H1 (cell line): Measurements from ENCODE around the gene MICU2. TPM values are rescaled to one million over a fixed set of nuclear protein-coding genes. Genes with fewer than 3 reads are reported as not detected.
"Not testable (repeated sequence)": the region's sequence is repeated elsewhere in the genome, so short reads cannot be mapped to it uniquely, and the experiment has no call there.

Experiments used
- CTCF ChIA-PET: fragments of 300-600 bp; sonication (Branson Sonifier 250); formaldehyde crosslinking; loops from one replicate; lab custom pipeline; 2021; ENCODE audit not compliant: partially characterized antibody; lab: Charles Lee
- POLR2A ChIA-PET: fragments of 300-600 bp; sonication (Branson Sonifier 250); formaldehyde crosslinking; loops from one replicate; lab custom pipeline; 2021; ENCODE audit warnings: inconsistent platforms; ENCODE audit not compliant: partially characterized antibody; lab: Charles Lee
- DNase-seq, 2 experiments: peaks; one replicate each; pipeline versions ENCODE4 v3.0.0 to v3.0.0-alpha.2; 2010 to 2022; ENCODE audit warnings: low spot score in 2 of 2, low read depth in 1 of 2, mixed read lengths in 1 of 2
- FAIRE-seq: peaks from 2 replicates; lab custom pipeline; 2011; peaks lifted over from hg19 to GRCh38; lab: Jason Lieb, UNC
- H2AFZ ChIP-seq: 2 replicates; pipeline ENCODE4 v1.8.1; 2012; ENCODE audit warnings: low read length, inconsistent platforms
- H2AK5ac ChIP-seq: 2 replicates; pipeline ENCODE4 v1.6.1; 2013; ENCODE audit warnings: low read depth, low read length
- H2BK120ac ChIP-seq: replicated peaks from 2 replicates; pipeline ENCODE3; 2013; ENCODE audit warnings: low read depth, low read length, inconsistent platforms
- H2BK12ac ChIP-seq: 2 replicates; pipeline ENCODE4 v1.6.1; 2013; ENCODE audit warnings: low read depth, low read length
- H2BK15ac ChIP-seq: 2 replicates; pipeline ENCODE4 v1.6.1; 2013; ENCODE audit warnings: low read length
- H2BK20ac ChIP-seq: 2 replicates; pipeline ENCODE4 v1.6.1; 2013; ENCODE audit warnings: low read length
- H2BK5ac ChIP-seq: 2 replicates; pipeline ENCODE4 v1.6.1; 2013; ENCODE audit warnings: low read depth, low read length
- H3K14ac ChIP-seq: 2 replicates; pipeline ENCODE4 v1.6.1; 2013; ENCODE audit warnings: inconsistent platforms; ENCODE audit not compliant: insufficient read length
- H3K18ac ChIP-seq: 2 replicates; pipeline ENCODE4 v1.6.1; 2013; ENCODE audit warnings: low read length; ENCODE audit errors: extremely low read depth
- H3K23ac ChIP-seq: 2 replicates; pipeline ENCODE4 v1.6.1; 2013; ENCODE audit warnings: inconsistent platforms; ENCODE audit not compliant: insufficient read length
- H3K23me2 ChIP-seq: 2 replicates; pipeline ENCODE4 v1.6.1; 2013; ENCODE audit warnings: low read depth, low read length
- H3K27ac ChIP-seq: 2 replicates; pipeline ENCODE4 v1.6.1; 2011; ENCODE audit warnings: low read depth, low read length, inconsistent platforms
- H3K27me3 ChIP-seq, 4 experiments: replicated peaks in 1 of 4; 1 replicate in 1 of 4; 2 replicates in 3 of 4; pipeline versions ENCODE4 v1.6.1 to v1.8.1; 2011 to 2013; ENCODE audit warnings: low read length in 3 of 4, mild to moderate bottlenecking in 3 of 4, inconsistent platforms in 2 of 4, mixed read lengths in 2 of 4, moderate library complexity in 1 of 4; ENCODE audit not compliant: control insufficient read depth in 3 of 4, insufficient read depth in 3 of 4; ENCODE audit errors: extremely low read depth in 1 of 4
- H3K36me3 ChIP-seq, 4 experiments: 2 replicates each; pipeline versions ENCODE4 v1.6.1 to v1.8.1; 2011 to 2013; ENCODE audit warnings: mild to moderate bottlenecking in 4 of 4, low read length in 3 of 4, moderate library complexity in 2 of 4, control low read depth in 1 of 4, inconsistent platforms in 1 of 4; ENCODE audit not compliant: insufficient read depth in 4 of 4, control insufficient read depth in 2 of 4
- H3K4ac ChIP-seq: replicated peaks from 2 replicates; pipeline ENCODE3; 2013; ENCODE audit warnings: low read length, low read depth, mixed read lengths, inconsistent platforms; ENCODE audit not compliant: insufficient read length
- H3K4me1 ChIP-seq, 4 experiments: replicated peaks in 1 of 4; 1 replicate in 1 of 4; 2 replicates in 3 of 4; pipeline versions ENCODE4 v1.6.1 to v1.8.1; 2011 to 2013; ENCODE audit warnings: low read length in 3 of 4, inconsistent platforms in 2 of 4, mixed read lengths in 1 of 4; ENCODE audit not compliant: insufficient read depth in 4 of 4, control insufficient read depth in 3 of 4
- H3K4me2 ChIP-seq, 2 experiments: 2 replicates each; pipeline versions ENCODE4 v1.6.1 to v1.8.1; 2011 to 2013; ENCODE audit warnings: low read depth in 2 of 2, low read length in 2 of 2, control low read depth in 1 of 2, inconsistent platforms in 1 of 2, mild to moderate bottlenecking in 1 of 2; ENCODE audit not compliant: insufficient read depth in 1 of 2
- H3K4me3 ChIP-seq, 4 experiments: fragments of 200-600, 300-600 bp in 1 of 4; sonication (generic), shearing (Covaris generic), sonication (Bioruptor Twin) in 1 of 4; 2 replicates each; pipeline versions ENCODE4 v1.5.1 to v1.8.1; 2011 to 2016; ENCODE audit warnings: low read length in 4 of 4, low read depth in 3 of 4, control low read depth in 2 of 4, inconsistent platforms in 2 of 4, mild to moderate bottlenecking in 2 of 4, mixed read lengths in 1 of 4, moderate library complexity in 1 of 4; ENCODE audit not compliant: insufficient read depth in 2 of 4; ENCODE audit errors: extremely low read depth in 1 of 4
- H3K56ac ChIP-seq: replicated peaks from 2 replicates; pipeline ENCODE3; 2013; ENCODE audit warnings: low read depth, mild to moderate bottlenecking, mixed read lengths, low read length, inconsistent platforms; ENCODE audit not compliant: insufficient read length
- H3K79me1 ChIP-seq: 2 replicates; pipeline ENCODE4 v1.6.1; 2013; ENCODE audit warnings: low read depth, low read length, control low read depth
- H3K79me2 ChIP-seq, 2 experiments: 2 replicates each; pipeline versions ENCODE4 v1.6.1 to v1.8.1; 2012 to 2013; ENCODE audit warnings: low read length in 2 of 2, mild to moderate bottlenecking in 2 of 2, inconsistent platforms in 1 of 2; ENCODE audit not compliant: insufficient read depth in 2 of 2, control insufficient read depth in 1 of 2
- H3K9ac ChIP-seq, 4 experiments: replicated peaks in 1 of 4; 1 replicate in 1 of 4; 2 replicates in 3 of 4; pipeline versions ENCODE4 v1.6.1 to v1.8.1; 2011 to 2013; ENCODE audit warnings: low read depth in 3 of 4, low read length in 3 of 4, control low read depth in 2 of 4, mild to moderate bottlenecking in 2 of 4, moderate library complexity in 2 of 4, inconsistent platforms in 1 of 4; ENCODE audit errors: extremely low read depth in 1 of 4
- H3K9me3 ChIP-seq, 2 experiments: 2 replicates each; pipeline versions ENCODE4 v1.6.1 to v1.8.1; 2012 to 2013; ENCODE audit warnings: mild to moderate bottlenecking in 2 of 2, moderate library complexity in 2 of 2, control low read depth in 1 of 2, inconsistent platforms in 1 of 2, low read depth in 1 of 2, low read length in 1 of 2, mixed read lengths in 1 of 2; ENCODE audit not compliant: insufficient read depth in 2 of 2
- H4K20me1 ChIP-seq, 2 experiments: replicated peaks in 1 of 2; 2 replicates each; pipeline versions ENCODE3 to v1.8.1; 2011 to 2013; ENCODE audit warnings: inconsistent platforms in 2 of 2, low read length in 2 of 2, mild to moderate bottlenecking in 1 of 2; ENCODE audit not compliant: insufficient read depth in 2 of 2, control insufficient read depth in 1 of 2
- H4K5ac ChIP-seq: 2 replicates; pipeline ENCODE4 v1.6.1; 2013; ENCODE audit warnings: low read length, low read depth, mixed read lengths, inconsistent platforms; ENCODE audit not compliant: insufficient read length
- H4K8ac ChIP-seq: 2 replicates; pipeline ENCODE4 v1.8.0; 2013; ENCODE audit warnings: mild to moderate bottlenecking, moderate library complexity, low read length, inconsistent platforms; ENCODE audit not compliant: insufficient read depth; ENCODE audit errors: extremely low read depth
- H4K91ac ChIP-seq: replicated peaks from 2 replicates; pipeline ENCODE3; 2013; ENCODE audit warnings: low read length, mixed read lengths, inconsistent platforms; ENCODE audit not compliant: insufficient read length
- BACH1 ChIP-seq: IDR thresholded peaks from 2 replicates; pipeline ENCODE4 v1.6.1; 2012; ENCODE audit warnings: low read length, improper control_type of control experiment
- CEBPB ChIP-seq: IDR thresholded peaks from 2 replicates; pipeline ENCODE4 v1.6.1; 2012; ENCODE audit warnings: low read depth, low read length
- EZH2 ChIP-seq: fragments of 200-600 bp; sonication (generic); IDR thresholded peaks from 2 replicates; pipeline ENCODE4 v1.7.1; 2012; ENCODE audit warnings: low read depth, mild to moderate bottlenecking, moderate library complexity, low read length, inconsistent platforms; ENCODE audit not compliant: severe bottlenecking
- RBBP5 ChIP-seq: IDR thresholded peaks from 2 replicates; pipeline ENCODE4 v1.7.1; 2012; ENCODE audit warnings: low read depth, mild to moderate bottlenecking, inconsistent platforms, low read length, moderate library complexity, borderline replicate concordance
- WGBS, 2 experiments: shearing (Covaris generic) in 1 of 2; methylation state at CpG; one replicate each; pipeline versions ENCODE4 v1.1.6 to v1.1.7; 2013 to 2015; ENCODE audit warnings: low lambda C conversion rate in 2 of 2, mixed read lengths in 2 of 2, inconsistent platforms in 1 of 2, low coverage in 1 of 2, missing lambda C conversion rate in 1 of 2; ENCODE audit not compliant: insufficient replicate concordance in 2 of 2, insufficient coverage in 1 of 2, insufficient read length in 1 of 2; ENCODE audit errors: extremely low coverage in 1 of 2, missing lambda C conversion rate in 1 of 2; 5-methylcytosine and 5-hydroxymethylcytosine counted together
- polyA plus RNA-seq, 7 experiments: library from polyadenylated mRNA; depleted of rRNA in 3 of 7; stranded (reverse) in 5 of 7; unstranded in 2 of 7; fragments of >200 nt in 5 of 7; fragments of 200-250 nt in 2 of 7; gene quantifications; 1 replicate in 5 of 7; 2 replicates in 1 of 7; 4 replicates in 1 of 7; pipeline versions ENCODE4 v1.2.1 to v1.2.3, GENCODE V29; 2011 to 2013; ENCODE audit warnings: missing spikeins in 2 of 7, mixed read lengths in 2 of 7
- total RNA-seq: library from RNA; stranded (reverse); fragmentation: NEBNext Ultra II Directional; extraction: Animal tissue kit (Norgen Biotek cat#: 25700); gene quantifications from 2 replicates; pipeline ENCODE4 v1.2.1, GENCODE V29; 2021

Gene MICU2
- total and polyA plus RNA-seq, 2 of the 8 experiments (the other 6 are each of a cell fraction or from before 2014, with no cell fraction given) = 34.6 to 36.5 TPM

- no peak for TF ChIP-seq EZH2
- TF ChIP-seq BACH1 = no peak
- TF ChIP-seq CEBPB = no peak
- no peak for TF ChIP-seq RBBP5
Measured at GRCh38 chr13:21590231-21590630, 13.7 kb downstream of the MICU2 start (continued).

DNA sequence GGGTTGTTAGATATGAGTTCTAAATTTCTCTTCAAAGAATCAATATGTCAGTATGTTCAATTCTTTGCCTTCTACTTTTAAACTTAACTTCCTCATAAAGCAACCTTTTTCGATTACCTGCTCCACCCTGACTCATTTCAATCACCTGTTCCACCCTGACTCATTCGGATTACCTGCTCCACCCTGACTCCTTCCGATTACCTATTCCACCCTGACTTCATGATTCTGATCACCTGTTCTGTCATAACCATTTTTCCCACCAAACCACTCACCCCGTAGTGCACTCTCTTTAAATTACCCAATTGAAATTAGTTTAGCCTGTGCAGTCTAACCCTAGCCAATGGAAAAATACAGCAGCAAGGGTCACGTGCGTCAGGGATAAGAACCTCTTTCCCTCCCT lies 14.5 kb downstream of the MICU2 start:
- 90% methylated on average over 6 of the region's 6 CpGs; no CpG with 5 or more reads in 1 of the 2 experiments for WGBS, 2 experiments
- H3K18ac ChIP-seq, H3K79me1 ChIP-seq, H2AK5ac ChIP-seq, H3K4me3 ChIP-seq, H2BK20ac ChIP-seq, H3K4me1 ChIP-seq, H4K5ac ChIP-seq, H3K14ac ChIP-seq, H3K9ac ChIP-seq, POLR2A ChIA-PET, DNase-seq, H4K20me1 ChIP-seq, H3K56ac ChIP-seq, H4K8ac ChIP-seq, H3K4ac ChIP-seq, H3K4me2 ChIP-seq, H3K27ac ChIP-seq, H3K27me3 ChIP-seq, H4K91ac ChIP-seq, H2BK5ac ChIP-seq, FAIRE-seq, H3K23ac ChIP-seq, H3K36me3 ChIP-seq, H3K9me3 ChIP-seq, H3K23me2 ChIP-seq, H2BK12ac ChIP-seq, H2BK120ac ChIP-seq, H2AFZ ChIP-seq, H2BK15ac ChIP-seq: not testable (repeated sequence)
- CTCF ChIA-PET = interaction anchor here (0.6 kb wide), 1 partner anchor 285 kb away, joined by 3 read pairs; no protein-coding TSS in a partner anchor
- H3K79me2 ChIP-seq = peaks cover 3 to 88% of the 10 kb centered on the region in 2 experiments; a peak in 3 of 4 replicates
